ENCODE data around the gene PAX3. TPM values are rescaled to one million over a fixed set of nuclear protein-coding genes. Genes with fewer than 3 reads are reported as not detected.

PAX3 gene
- total RNA-seq, 3 donors from 2014 or later = 0.29 to 2.9 (median 2.3) TPM

DNA sequence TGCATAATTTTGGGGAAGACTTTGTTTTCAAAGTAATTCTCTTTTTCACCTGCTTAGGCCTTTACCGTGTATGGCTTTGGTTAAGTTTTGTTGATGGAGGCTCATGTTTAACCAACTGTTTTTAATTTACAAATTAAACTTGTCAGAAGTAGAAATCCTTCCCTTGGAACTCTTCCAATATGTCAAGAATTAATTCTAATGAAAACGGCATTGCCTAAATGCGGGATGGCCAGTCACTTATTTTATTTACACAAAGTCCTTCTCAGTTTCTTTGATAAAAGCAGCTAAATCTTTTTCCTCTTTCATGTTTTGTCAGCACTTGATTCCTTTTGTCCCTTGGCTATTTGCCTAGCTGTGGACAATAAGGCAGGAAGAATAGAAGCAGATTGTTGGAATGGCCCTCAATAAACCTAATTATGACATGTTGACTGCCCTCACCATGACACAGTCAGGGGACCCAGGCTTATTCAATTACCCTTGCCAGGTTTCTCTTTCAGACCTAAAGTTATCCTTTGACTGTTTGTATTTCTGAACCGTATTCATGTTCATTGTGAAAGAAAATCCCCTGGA lies 26.3 kb downstream of the PAX3 start:
- TF ChIP-seq, protein P1, sequence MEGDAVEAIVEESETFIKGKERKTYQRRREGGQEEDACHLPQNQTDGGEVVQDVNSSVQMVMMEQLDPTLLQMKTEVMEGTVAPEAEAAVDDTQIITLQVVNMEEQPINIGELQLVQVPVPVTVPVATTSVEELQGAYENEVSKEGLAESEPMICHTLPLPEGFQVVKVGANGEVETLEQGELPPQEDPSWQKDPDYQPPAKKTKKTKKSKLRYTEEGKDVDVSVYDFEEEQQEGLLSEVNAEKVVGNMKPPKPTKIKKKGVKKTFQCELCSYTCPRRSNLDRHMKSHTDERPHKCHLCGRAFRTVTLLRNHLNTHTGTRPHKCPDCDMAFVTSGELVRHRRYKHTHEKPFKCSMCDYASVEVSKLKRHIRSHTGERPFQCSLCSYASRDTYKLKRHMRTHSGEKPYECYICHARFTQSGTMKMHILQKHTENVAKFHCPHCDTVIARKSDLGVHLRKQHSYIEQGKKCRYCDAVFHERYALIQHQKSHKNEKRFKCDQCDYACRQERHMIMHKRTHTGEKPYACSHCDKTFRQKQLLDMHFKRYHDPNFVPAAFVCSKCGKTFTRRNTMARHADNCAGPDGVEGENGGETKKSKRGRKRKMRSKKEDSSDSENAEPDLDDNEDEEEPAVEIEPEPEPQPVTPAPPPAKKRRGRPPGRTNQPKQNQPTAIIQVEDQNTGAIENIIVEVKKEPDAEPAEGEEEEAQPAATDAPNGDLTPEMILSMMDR (IDR thresholded peaks at IDR 0.05) = no peak
- TF ChIP-seq POLR2A (IDR thresholded peaks at IDR 0.05) (no peak), POLR2AphosphoS5 (IDR thresholded peaks at IDR 0.05) (no peak)
- H3K27ac ChIP-seq = no peak overlapping the region
- H3K36me3 ChIP-seq = no peaks in the 10 kb centered on the region
- no peaks in the 10 kb centered on the region for H3K4me1 ChIP-seq
- H3K9me3 ChIP-seq = no peaks in the 10 kb centered on the region
- intact Hi-C loops (cut with DNase I; ENCODE audit: low total_unique reads) = no loop called here
- H3K27me3 ChIP-seq = peaks cover 0 to 53% of the 10 kb centered on the region in 2 donors
- DNase-seq (ENCODE audit: low spot score in 2 of 2) = no peak
- no peak overlapping the region for H3K4me3 ChIP-seq

DNA sequence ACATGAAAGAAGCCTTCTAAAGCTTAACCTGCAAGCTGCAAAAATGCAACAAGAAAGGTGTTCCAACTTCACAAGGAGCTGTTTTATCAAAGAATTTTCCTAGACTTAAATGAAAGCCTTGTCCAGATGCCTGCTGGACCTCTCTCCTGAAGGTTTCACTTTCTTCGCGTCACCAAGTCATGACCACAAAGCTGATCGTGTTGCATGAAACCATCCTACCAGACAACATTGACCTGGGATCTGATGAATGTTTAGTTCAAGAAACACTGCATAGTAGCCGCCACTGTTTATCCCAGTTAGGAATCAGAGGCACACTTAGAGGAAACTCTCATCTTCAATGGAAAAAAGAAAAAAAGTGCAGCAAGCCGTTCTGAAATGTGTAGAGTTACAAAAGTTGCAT lies 26.9 kb downstream of the PAX3 start:
- Histone ChIP-seq H3K4me3 (no peak overlapping the region), H3K9me3 (no peaks in the 10 kb centered on the region), H3K27me3 (peaks cover 0 to 59% of the 10 kb centered on the region in 2 donors), H3K4me1 (no peaks in the 10 kb centered on the region), H3K27ac (no peak overlapping the region), H3K36me3 (no peaks in the 10 kb centered on the region)
- TF ChIP-seq POLR2A (IDR thresholded peaks at IDR 0.05) (no peak), POLR2AphosphoS5 (IDR thresholded peaks at IDR 0.05) (no peak)
- TF ChIP-seq, protein P1 (IDR thresholded peaks at IDR 0.05) = no peak
- intact Hi-C loops (cut with DNase I; ENCODE audit: low total_unique reads) = no loop called here
- no peak for DNase-seq (ENCODE audit: low spot score in 2 of 2)

DNA sequence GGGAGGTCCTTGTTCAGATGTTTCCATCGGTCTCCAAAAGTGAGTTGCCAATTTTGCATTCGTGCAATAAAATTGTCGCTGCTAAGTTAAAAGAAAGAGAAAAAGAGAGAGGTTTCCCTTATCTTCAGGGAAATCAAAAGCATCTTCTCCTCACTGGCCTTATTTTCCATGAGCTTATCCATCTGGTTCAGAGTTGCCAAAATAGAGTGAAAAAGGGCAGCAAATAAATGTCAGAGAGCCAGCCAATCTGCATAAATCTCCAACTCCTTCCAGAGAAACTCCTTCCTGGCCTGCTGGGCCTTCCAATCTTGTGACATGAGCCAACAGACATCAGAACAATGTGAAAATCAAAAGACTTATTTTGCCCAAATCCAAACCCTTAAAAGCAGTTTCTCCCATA lies 28.4 kb downstream of the PAX3 start:
- no peaks in the 10 kb centered on the region for H3K36me3 ChIP-seq
- H3K4me3 ChIP-seq = no peak overlapping the region
- H3K27ac ChIP-seq = no peak overlapping the region
- H3K27me3 ChIP-seq = peaks cover 0 to 62% of the 10 kb centered on the region in 2 donors
- H3K9me3 ChIP-seq = no peaks in the 10 kb centered on the region
- no peaks in the 10 kb centered on the region for H3K4me1 ChIP-seq
- TF ChIP-seq, protein P1 (IDR thresholded peaks at IDR 0.05) = no peak
- no peak for TF ChIP-seq POLR2A (IDR thresholded peaks at IDR 0.05)
- no peak for TF ChIP-seq POLR2AphosphoS5 (IDR thresholded peaks at IDR 0.05)
- intact Hi-C loops (cut with DNase I; ENCODE audit: low total_unique reads) = no loop called here
- DNase-seq (ENCODE audit: low spot score in 2 of 2) = no peak

DNA sequence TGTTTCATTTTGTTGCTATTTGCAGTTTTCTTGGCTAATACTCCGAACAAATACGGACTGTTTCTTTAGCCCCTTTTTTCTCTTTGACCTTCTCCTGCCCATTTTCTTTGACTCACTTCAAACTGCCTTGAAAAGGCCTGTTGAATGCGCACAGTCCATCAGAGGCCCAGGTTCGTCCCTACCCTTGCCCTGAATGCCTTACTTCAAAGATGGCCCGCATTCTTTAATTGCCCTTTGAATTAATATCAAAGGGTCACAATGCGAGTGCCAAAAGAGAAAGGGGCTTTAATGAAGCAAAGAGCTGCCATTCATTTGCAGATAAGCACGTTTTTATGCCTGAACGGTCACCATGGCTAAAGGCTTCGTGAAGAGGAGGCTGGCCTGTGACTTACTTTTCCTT lies 29.7 kb downstream of the PAX3 start:
- Histone ChIP-seq H3K4me1 (no peaks in the 10 kb centered on the region), H3K4me3 (no peak overlapping the region), H3K36me3 (no peaks in the 10 kb centered on the region), H3K27ac (no peak overlapping the region), H3K9me3 (no peaks in the 10 kb centered on the region), H3K27me3 (peaks cover 0 to 56% of the 10 kb centered on the region in 2 donors)
- intact Hi-C loops (cut with DNase I; ENCODE audit: low total_unique reads) = no loop called here
- no peak for DNase-seq (ENCODE audit: low spot score in 2 of 2)
- no peak for TF ChIP-seq POLR2A (IDR thresholded peaks at IDR 0.05)
- TF ChIP-seq, protein P1 (IDR thresholded peaks at IDR 0.05) = no peak
- no peak for TF ChIP-seq POLR2AphosphoS5 (IDR thresholded peaks at IDR 0.05)

DNA sequence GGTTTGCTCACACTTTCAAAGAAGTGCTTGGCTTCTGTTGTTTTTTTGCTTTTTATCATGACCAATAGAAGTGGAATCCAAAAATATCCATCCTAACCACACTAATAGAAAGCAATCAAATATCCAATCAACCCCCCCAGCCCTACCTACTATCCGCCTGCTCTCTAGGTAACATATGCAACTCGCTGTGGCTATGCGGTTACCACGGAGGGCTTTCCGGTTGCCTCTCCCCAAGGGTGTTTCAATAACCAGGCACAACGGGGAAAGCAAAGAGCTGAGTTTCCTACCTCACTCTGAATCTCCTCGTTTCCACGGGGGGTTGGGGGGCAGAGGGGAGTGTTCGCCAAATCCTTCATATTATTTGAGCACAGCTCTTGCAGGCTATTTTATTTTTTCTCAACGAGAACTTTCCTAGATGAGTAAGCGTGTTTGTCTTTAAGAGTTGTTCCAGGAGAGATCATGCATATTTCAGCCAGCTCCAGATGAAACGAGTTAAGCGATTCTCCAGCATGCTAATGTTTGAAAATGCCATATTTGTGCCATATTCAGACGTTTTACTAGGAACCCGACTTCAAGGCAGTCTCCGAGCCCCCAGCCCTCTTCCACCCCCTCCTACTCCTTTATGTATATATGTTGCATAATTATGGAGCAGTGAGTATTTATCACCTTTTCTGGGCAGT lies 30.3 kb downstream of the PAX3 start:
- Histone ChIP-seq H3K4me1 (no peaks in the 10 kb centered on the region), H3K27me3 (peaks cover 0 to 54% of the 10 kb centered on the region in 2 donors), H3K9me3 (no peaks in the 10 kb centered on the region), H3K27ac (no peak overlapping the region), H3K36me3 (no peaks in the 10 kb centered on the region), H3K4me3 (no peak overlapping the region)
- intact Hi-C loops (cut with DNase I; ENCODE audit: low total_unique reads) = no loop called here
- TF ChIP-seq POLR2AphosphoS5 (IDR thresholded peaks at IDR 0.05) = no peak
- no peak for TF ChIP-seq POLR2A (IDR thresholded peaks at IDR 0.05)
- TF ChIP-seq, protein P1 (IDR thresholded peaks at IDR 0.05) = no peak
- DNase-seq (ENCODE audit: low spot score in 2 of 2) = no peak

Data from breast epithelium (tissue), 4 donors.